ENCODE measurements around the gene PAX9. TPM values are rescaled to one million over a fixed set of nuclear protein-coding genes. Genes with fewer than 3 reads are reported as not detected.

The PAX9 gene
- total RNA-seq, 3 donors from 2014 or later (not counting 1 experiment from before 2014, with no cell fraction given): not detected

DNA sequence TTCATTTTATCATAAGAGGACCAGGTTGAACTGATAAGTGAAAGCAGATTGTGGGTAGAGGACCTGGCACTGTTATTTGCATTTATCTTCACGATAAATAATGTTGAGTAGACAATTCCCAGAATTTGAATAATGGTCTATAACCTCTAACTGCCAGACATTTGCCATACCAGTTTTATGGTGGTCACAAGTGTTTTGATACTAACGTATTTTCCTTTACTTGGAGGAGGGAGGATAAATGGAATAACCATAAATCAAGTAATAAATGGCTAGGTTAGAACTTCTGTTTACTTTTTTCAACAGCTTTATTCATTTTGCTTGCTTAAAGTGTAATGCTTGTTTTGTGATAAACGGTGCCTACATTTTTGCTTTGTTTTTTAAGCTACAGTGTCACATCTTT, 9.5 kb downstream of the PAX9 start:
- Mint-ChIP-seq H3K36me3 (peaks cover 10% of the 10 kb centered on the region), H3K4me1 (no peaks in the 10 kb centered on the region), H3K27ac (no peak overlapping the region), H3K4me3 (no peak overlapping the region), H3K27me3 (ENCODE audit: low read depth in 2 of 2) (peaks cover 9 to 12% of the 10 kb centered on the region in 2 donors), H3K9me3 (peaks cover 2 to 5% of the 10 kb centered on the region in 2 donors)
- H3K27me3 ChIP-seq (ENCODE audit: control insufficient read depth, insufficient read depth, low read length): peaks cover 16% of the 10 kb centered on the region
- WGBS (ENCODE audit: insufficient coverage): 86% methylated on average over 1 of the region's 3 CpGs
- H3K4me3 ChIP-seq (ENCODE audit: low read length): no peak overlapping the region
- intact Hi-C loops (cut with micrococcal nuclease): no loop called here
- peaks cover 4% of the 10 kb centered on the region for H3K9me3 ChIP-seq (ENCODE audit: control insufficient read depth, insufficient read depth, low read length)
- H3K4me1 ChIP-seq (ENCODE audit: control insufficient read depth, insufficient read depth, low read length): peaks cover 4% of the 10 kb centered on the region
- H3K36me3 ChIP-seq (ENCODE audit: control insufficient read depth, insufficient read depth, low read length): no peaks in the 10 kb centered on the region
- no peak for ATAC-seq
- H3K27ac ChIP-seq (ENCODE audit: low read length): no peak overlapping the region
- TF ChIP-seq, protein P1, sequence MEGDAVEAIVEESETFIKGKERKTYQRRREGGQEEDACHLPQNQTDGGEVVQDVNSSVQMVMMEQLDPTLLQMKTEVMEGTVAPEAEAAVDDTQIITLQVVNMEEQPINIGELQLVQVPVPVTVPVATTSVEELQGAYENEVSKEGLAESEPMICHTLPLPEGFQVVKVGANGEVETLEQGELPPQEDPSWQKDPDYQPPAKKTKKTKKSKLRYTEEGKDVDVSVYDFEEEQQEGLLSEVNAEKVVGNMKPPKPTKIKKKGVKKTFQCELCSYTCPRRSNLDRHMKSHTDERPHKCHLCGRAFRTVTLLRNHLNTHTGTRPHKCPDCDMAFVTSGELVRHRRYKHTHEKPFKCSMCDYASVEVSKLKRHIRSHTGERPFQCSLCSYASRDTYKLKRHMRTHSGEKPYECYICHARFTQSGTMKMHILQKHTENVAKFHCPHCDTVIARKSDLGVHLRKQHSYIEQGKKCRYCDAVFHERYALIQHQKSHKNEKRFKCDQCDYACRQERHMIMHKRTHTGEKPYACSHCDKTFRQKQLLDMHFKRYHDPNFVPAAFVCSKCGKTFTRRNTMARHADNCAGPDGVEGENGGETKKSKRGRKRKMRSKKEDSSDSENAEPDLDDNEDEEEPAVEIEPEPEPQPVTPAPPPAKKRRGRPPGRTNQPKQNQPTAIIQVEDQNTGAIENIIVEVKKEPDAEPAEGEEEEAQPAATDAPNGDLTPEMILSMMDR (IDR thresholded peaks at IDR 0.05): no peak
- DNase-seq: no peak

DNA sequence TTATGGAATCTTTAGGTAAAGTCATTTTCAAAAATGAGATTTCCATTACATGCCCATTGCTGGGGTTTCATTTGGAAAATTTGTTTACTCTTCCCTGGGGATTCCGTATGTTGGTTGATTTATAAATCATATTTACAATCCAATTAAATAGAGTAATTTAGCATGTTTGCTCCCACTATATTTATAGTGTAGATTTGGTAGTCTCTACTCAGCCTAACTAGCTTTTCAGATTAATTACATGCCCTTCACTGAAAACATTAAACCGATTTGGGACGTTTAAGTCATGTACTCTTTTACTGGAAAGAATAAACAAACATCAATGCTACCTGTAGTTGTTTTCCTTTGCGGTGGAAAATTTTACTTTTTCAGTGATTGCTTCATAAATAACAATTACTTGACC, 10.4 kb downstream of the PAX9 start:
- Mint-ChIP-seq H3K36me3 (peaks cover 10% of the 10 kb centered on the region), H3K4me3 (no peak overlapping the region), H3K4me1 (no peaks in the 10 kb centered on the region), H3K9me3 (peaks cover 2 to 5% of the 10 kb centered on the region in 2 donors), H3K27ac (no peak overlapping the region), H3K27me3 (ENCODE audit: low read depth in 2 of 2) (peaks cover 7 to 11% of the 10 kb centered on the region in 2 donors)
- DNase-seq (no peak), ATAC-seq (no peak)
- no peaks in the 10 kb centered on the region for H3K36me3 ChIP-seq (ENCODE audit: control insufficient read depth, insufficient read depth, low read length)
- TF ChIP-seq, protein P1 (IDR thresholded peaks at IDR 0.05): no peak
- H3K9me3 ChIP-seq (ENCODE audit: control insufficient read depth, insufficient read depth, low read length): no peaks in the 10 kb centered on the region
- no peak overlapping the region for H3K27ac ChIP-seq (ENCODE audit: low read length)
- peaks cover 13% of the 10 kb centered on the region for H3K27me3 ChIP-seq (ENCODE audit: control insufficient read depth, insufficient read depth, low read length)
- no peaks in the 10 kb centered on the region for H3K4me1 ChIP-seq (ENCODE audit: control insufficient read depth, insufficient read depth, low read length)
- no peak overlapping the region for H3K4me3 ChIP-seq (ENCODE audit: low read length)
- intact Hi-C loops (cut with micrococcal nuclease): no loop called here
- 80% methylated on average over 2 of the region's 4 CpGs for WGBS (ENCODE audit: insufficient coverage)

DNA sequence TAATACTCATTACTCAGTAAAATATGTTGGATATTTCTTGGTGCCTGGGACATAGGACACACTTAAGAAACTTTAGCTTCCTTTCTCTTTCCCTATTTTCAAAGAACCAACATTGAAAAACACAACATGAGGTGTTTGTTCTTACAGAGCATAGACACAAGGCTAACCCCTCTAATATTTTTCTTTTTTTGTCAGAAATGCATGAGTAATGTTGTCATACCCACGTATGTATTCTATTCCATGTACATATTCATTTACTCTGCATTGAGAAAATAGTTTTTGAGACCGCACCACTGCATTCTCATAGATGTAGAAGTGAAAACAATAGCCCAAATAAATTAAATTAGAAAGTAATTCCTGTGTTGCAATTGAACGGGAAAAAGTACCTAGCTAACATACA, 13.0 kb downstream of the PAX9 start:
- Mint-ChIP-seq H3K27me3 (ENCODE audit: low read depth in 2 of 2) (peaks cover 0 to 9% of the 10 kb centered on the region in 2 donors), H3K36me3 (no peaks in the 10 kb centered on the region), H3K4me1 (no peaks in the 10 kb centered on the region), H3K4me3 (no peak overlapping the region), H3K27ac (no peak overlapping the region), H3K9me3 (peaks cover 0 to 3% of the 10 kb centered on the region in 2 donors)
- Histone ChIP-seq H3K36me3 (ENCODE audit: control insufficient read depth, insufficient read depth, low read length) (no peaks in the 10 kb centered on the region), H3K27me3 (ENCODE audit: control insufficient read depth, insufficient read depth, low read length) (peaks cover 7% of the 10 kb centered on the region), H3K27ac (ENCODE audit: low read length) (no peak overlapping the region), H3K9me3 (ENCODE audit: control insufficient read depth, insufficient read depth, low read length) (no peaks in the 10 kb centered on the region), H3K4me3 (ENCODE audit: low read length) (no peak overlapping the region), H3K4me1 (ENCODE audit: control insufficient read depth, insufficient read depth, low read length) (no peaks in the 10 kb centered on the region)
- DNase-seq (no peak), ATAC-seq (no peak)
- TF ChIP-seq, protein P1 (IDR thresholded peaks at IDR 0.05): no peak
- intact Hi-C loops (cut with micrococcal nuclease): no loop called here
- WGBS (ENCODE audit: insufficient coverage): no CpG with 5 or more reads among the region's 3 CpGs

DNA sequence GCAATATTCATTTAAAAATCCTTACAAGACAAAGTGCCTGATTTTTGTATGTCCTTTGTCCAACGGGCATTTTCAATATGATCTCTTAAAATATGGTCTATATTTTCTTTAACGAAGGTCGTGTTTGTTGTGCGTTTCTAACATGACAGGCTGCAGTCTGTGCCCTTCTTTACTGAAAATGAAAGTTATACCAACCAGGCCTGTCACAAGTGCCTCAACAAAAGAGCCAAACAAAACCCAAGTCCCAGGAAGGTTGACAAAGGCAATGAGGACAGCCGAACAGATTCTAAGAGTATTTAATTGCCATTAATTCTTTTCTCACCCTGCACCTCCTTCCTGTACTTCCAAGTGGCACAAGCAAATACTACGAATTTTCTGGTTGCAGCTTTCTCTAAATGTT, 13.9 kb downstream of the PAX9 start:
- Histone ChIP-seq H3K27me3 (ENCODE audit: control insufficient read depth, insufficient read depth, low read length) (peaks cover 7% of the 10 kb centered on the region), H3K4me1 (ENCODE audit: control insufficient read depth, insufficient read depth, low read length) (no peaks in the 10 kb centered on the region), H3K9me3 (ENCODE audit: control insufficient read depth, insufficient read depth, low read length) (no peaks in the 10 kb centered on the region), H3K36me3 (ENCODE audit: control insufficient read depth, insufficient read depth, low read length) (no peaks in the 10 kb centered on the region), H3K27ac (ENCODE audit: low read length) (no peak overlapping the region), H3K4me3 (ENCODE audit: low read length) (no peak overlapping the region)
- no peak for DNase-seq
- 62% methylated on average over 6 of the region's 6 CpGs for WGBS (ENCODE audit: insufficient coverage)
- Mint-ChIP-seq H3K36me3 (no peaks in the 10 kb centered on the region), H3K27ac (no peak overlapping the region), H3K9me3 (peaks cover 0 to 3% of the 10 kb centered on the region in 2 donors), H3K27me3 (ENCODE audit: low read depth in 2 of 2) (peaks cover 0 to 9% of the 10 kb centered on the region in 2 donors), H3K4me3 (no peak overlapping the region), H3K4me1 (no peaks in the 10 kb centered on the region)
- TF ChIP-seq, protein P1 (IDR thresholded peaks at IDR 0.05): no peak
- intact Hi-C loops (cut with micrococcal nuclease): no loop called here
- no peak for ATAC-seq
